Common myeloid progenitor, CD34-positive (primary cell): Measurements from ENCODE around the gene SNX11.
"Not testable (repeated sequence)": the region's sequence is repeated elsewhere in the genome, so short reads cannot be mapped to it uniquely, and the experiment has no call there.

Source experiments
- CTCF ChIA-PET: fragments of 350-600 bp; sonication (Branson Sonifier 250); formaldehyde crosslinking; loops from one replicate; lab custom pipeline; 2021; ENCODE audit warnings: antibody characterized with exemption; lab: Charles Lee
- POLR2A ChIA-PET: fragments of 350-600 bp; sonication (Branson Sonifier 250); formaldehyde crosslinking; loops from one replicate; lab custom pipeline; 2021; ENCODE audit warnings: antibody characterized with exemption; lab: Charles Lee
- DNase-seq, 3 donors: peaks; one replicate each; pipeline versions ENCODE4 v3.0.0 to v3.0.0-alpha.2; 2013
- H3K27ac ChIP-seq, 2 experiments: 1 replicate in 1 of 2; 2 replicates in 1 of 2; pipeline ENCODE4 v1.7.0; 2013; ENCODE audit warnings: inconsistent platforms in 2 of 2, low read length in 2 of 2, mild to moderate bottlenecking in 2 of 2, low read depth in 1 of 2, moderate library complexity in 1 of 2; ENCODE audit not compliant: severe bottlenecking in 2 of 2, insufficient read depth in 1 of 2, poor library complexity in 1 of 2
- H3K27me3 ChIP-seq, 5 experiments: replicated peaks in 2 of 5; 1 replicate in 3 of 5; 2 replicates in 2 of 5; pipeline versions ENCODE4 v1.6.1 to v1.7.0; 2013; ENCODE audit warnings: low read length in 4 of 5, mild to moderate bottlenecking in 2 of 5, moderate library complexity in 2 of 5, inconsistent platforms in 1 of 5; ENCODE audit not compliant: insufficient read depth in 5 of 5, control insufficient read depth in 4 of 5
- H3K36me3 ChIP-seq, 4 experiments: 1 replicate in 2 of 4; 2 replicates in 2 of 4; pipeline versions ENCODE4 v1.6.1 to v1.7.0; 2013; ENCODE audit warnings: low read length in 3 of 4, control low read depth in 1 of 4, mild to moderate bottlenecking in 1 of 4; ENCODE audit not compliant: control insufficient read depth in 4 of 4, insufficient read depth in 4 of 4
- H3K4me1 ChIP-seq, 4 experiments: 1 replicate in 3 of 4; 2 replicates in 1 of 4; pipeline versions ENCODE4 v1.6.1 to v1.7.1; 2013; ENCODE audit warnings: low read length in 3 of 4, mild to moderate bottlenecking in 3 of 4, control low read depth in 1 of 4, inconsistent platforms in 1 of 4, moderate library complexity in 1 of 4; ENCODE audit not compliant: control insufficient read depth in 4 of 4, insufficient read depth in 4 of 4; ENCODE audit errors: control extremely low read depth in 1 of 4
- H3K4me3 ChIP-seq, 7 experiments: 1 replicate in 4 of 7; 2 replicates in 3 of 7; pipeline versions ENCODE4 v1.5.1 to v1.7.0; 2013; ENCODE audit warnings: mild to moderate bottlenecking in 7 of 7, low read length in 6 of 7, moderate library complexity in 6 of 7, inconsistent platforms in 2 of 7, low read depth in 2 of 7, control low read depth in 1 of 7; ENCODE audit not compliant: insufficient read depth in 4 of 7, control insufficient read depth in 1 of 7; ENCODE audit errors: extremely low read depth in 1 of 7
- H3K9me3 ChIP-seq, 5 experiments: 1 replicate in 4 of 5; 2 replicates in 1 of 5; pipeline versions ENCODE4 v1.6.1 to v1.7.1; 2013; ENCODE audit warnings: low read length in 4 of 5, mild to moderate bottlenecking in 2 of 5, inconsistent platforms in 1 of 5, low read depth in 1 of 5, moderate library complexity in 1 of 5; ENCODE audit not compliant: control insufficient read depth in 4 of 5, insufficient read depth in 2 of 5; ENCODE audit errors: control extremely low read depth in 1 of 5
- WGBS: methylation state at CpG from one replicate; pipeline ENCODE4 v1.1.5; 2013; ENCODE audit not compliant: insufficient coverage; 5-methylcytosine and 5-hydroxymethylcytosine counted together

Gene SNX11

GRCh38 chr17:48066192-48066591, 41.4 kb upstream of the SNX11 start:
- DNase-seq: no peak
- WGBS: 100% methylated on average over 1 of the region's 1 CpG
- ChIA-PET CTCF (interaction anchor here (1.1 to 7.2 kb wide), 5 partner anchors 10 to 40 kb away, joined by 3 to 41 read pairs (median 6); partner anchors contain the start of gene COPZ2), POLR2A (no interaction called here)
- H3K9me3 ChIP-seq: no peaks in the 10 kb centered on the region
- no peak overlapping the region for H3K27ac ChIP-seq
- H3K36me3 ChIP-seq: peaks cover 16 to 68% (median 53%) of the 10 kb centered on the region in 4 experiments
- H3K4me1 ChIP-seq: no peaks in the 10 kb centered on the region
- H3K4me3 ChIP-seq: no peak overlapping the region
- H3K27me3 ChIP-seq: no peaks in the 10 kb centered on the region

- 100% methylated on average over 1 of the region's 1 CpG for WGBS
- peaks cover 16 to 66% (median 53%) of the 10 kb centered on the region in 4 experiments for H3K36me3 ChIP-seq
- CTCF ChIA-PET: interaction anchor here (1.2 to 7.2 kb wide), 5 partner anchors 13 to 40 kb away, joined by 3 to 41 read pairs (median 14); partner anchors contain the start of genes COPZ2 and NFE2L1
- DNase-seq: no peak
- no peaks in the 10 kb centered on the region for H3K4me1 ChIP-seq
- no peaks in the 10 kb centered on the region for H3K9me3 ChIP-seq
- no peaks in the 10 kb centered on the region for H3K27me3 ChIP-seq
- no peak overlapping the region for H3K4me3 ChIP-seq
- POLR2A ChIA-PET: no interaction called here
- H3K27ac ChIP-seq: no peak overlapping the region
These were observed 40.9 kb upstream of the SNX11 start for GRCh38 chr17:48066656-48067055.

- H3K36me3 ChIP-seq: peaks cover 11 to 60% (median 50%) of the 10 kb centered on the region in 4 experiments
- WGBS: no CpG with 5 or more reads among the region's 3 CpGs
- POLR2A ChIA-PET: interaction anchor here (1.1 kb wide), 1 partner anchor 32 kb away, joined by 8 read pairs; no protein-coding TSS in a partner anchor
- H3K27ac ChIP-seq: no peak overlapping the region
- H3K4me3 ChIP-seq: no peak overlapping the region
- no peak for DNase-seq
- CTCF ChIA-PET: interaction anchor here (0.6 to 7.2 kb wide), 8 partner anchors 7 to 46 kb away, joined by 3 to 41 read pairs (median 6); partner anchors contain the start of genes COPZ2 and NFE2L1
- no peaks in the 10 kb centered on the region for H3K27me3 ChIP-seq
- H3K4me1 ChIP-seq: no peaks in the 10 kb centered on the region
- no peaks in the 10 kb centered on the region for H3K9me3 ChIP-seq
These were observed 40.3 kb upstream of the SNX11 start for GRCh38 chr17:48067245-48067644.

DNA sequence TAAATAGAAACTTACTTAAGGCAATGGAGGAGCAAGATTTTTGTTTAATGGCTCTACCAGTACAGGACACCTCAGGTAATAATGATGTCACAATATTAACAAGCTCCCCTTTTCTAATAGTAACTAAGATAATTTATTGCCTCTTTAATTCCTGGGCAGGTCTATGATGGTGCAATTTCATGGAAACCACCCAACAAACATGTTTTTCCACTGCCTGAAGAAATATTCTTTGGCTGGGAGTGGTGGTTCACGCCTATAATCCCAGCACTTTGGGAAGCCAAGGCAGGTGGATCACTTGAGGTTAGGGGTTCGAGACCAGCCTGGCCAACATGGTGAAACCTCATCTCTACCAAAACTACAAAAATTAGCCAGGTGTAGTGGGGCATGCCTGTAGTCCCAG, 39.8 kb upstream of the SNX11 start:
- not testable (repeated sequence) for H3K27me3 ChIP-seq, DNase-seq, H3K27ac ChIP-seq, H3K4me3 ChIP-seq, H3K4me1 ChIP-seq, H3K9me3 ChIP-seq
- H3K36me3 ChIP-seq: peaks cover 10 to 55% (median 46%) of the 10 kb centered on the region in 4 experiments
- no CpG with 5 or more reads among the region's 2 CpGs for WGBS
- ChIA-PET CTCF (interaction anchor here (1.1 to 7.2 kb wide), 7 partner anchors 9 to 45 kb away, joined by 3 to 41 read pairs (median 9); partner anchors contain the start of gene NFE2L1), POLR2A (interaction anchor here (1.1 kb wide), 1 partner anchor 32 kb away, joined by 8 read pairs; no protein-coding TSS in a partner anchor)

DNA sequence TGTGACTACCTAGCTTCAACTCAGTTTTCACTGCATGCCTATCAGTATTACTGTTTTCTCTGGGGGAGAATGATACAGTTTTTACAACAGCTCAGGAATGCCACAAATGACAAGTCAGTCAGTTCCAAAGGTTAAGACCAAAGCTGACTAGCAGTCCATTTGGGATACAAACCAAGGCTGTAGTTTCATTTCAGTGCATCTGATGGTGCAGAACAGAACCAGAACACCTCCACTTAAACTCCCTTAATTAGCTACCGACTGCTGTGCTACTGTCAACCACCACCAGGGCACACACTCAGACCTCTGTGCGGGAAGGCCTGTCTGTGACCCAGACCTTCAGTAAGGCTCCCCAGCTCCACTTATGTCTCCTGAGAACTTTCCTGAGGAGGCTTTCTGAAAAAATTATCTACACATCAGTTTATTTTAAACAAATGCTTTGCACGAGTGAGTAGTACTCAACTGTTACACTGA, 39.0 kb upstream of the SNX11 start:
- H3K36me3 ChIP-seq: peaks cover 10 to 52% (median 45%) of the 10 kb centered on the region in 4 experiments
- DNase-seq: peak; percentile 23 to 36 (median 33)
- no peaks in the 10 kb centered on the region for H3K4me1 ChIP-seq
- 100% methylated on average over 3 of the region's 3 CpGs for WGBS
- ChIA-PET POLR2A (interaction anchor here (1.1 kb wide), 1 partner anchor 31 kb away, joined by 8 read pairs; no protein-coding TSS in a partner anchor), CTCF (interaction anchor here (0.6 to 7.2 kb wide), 8 partner anchors 10 to 108 kb away, joined by 3 to 41 read pairs (median 8); partner anchors contain the start of gene NFE2L1)
- H3K9me3 ChIP-seq: no peaks in the 10 kb centered on the region
- no peaks in the 10 kb centered on the region for H3K27me3 ChIP-seq
- H3K27ac ChIP-seq: no peak overlapping the region
- no peak overlapping the region for H3K4me3 ChIP-seq

- POLR2A ChIA-PET: no interaction called here
- Histone ChIP-seq H3K36me3 (peaks cover 10 to 47% (median 35%) of the 10 kb centered on the region in 4 experiments), H3K4me1 (no peaks in the 10 kb centered on the region), H3K27ac (no peak overlapping the region), H3K27me3 (no peaks in the 10 kb centered on the region), H3K4me3 (no peak overlapping the region), H3K9me3 (no peaks in the 10 kb centered on the region)
- no CpG with 5 or more reads among the region's 2 CpGs for WGBS
- no peak for DNase-seq
- CTCF ChIA-PET: interaction anchor here (1.0 to 7.2 kb wide), 4 partner anchors 9 to 44 kb away, joined by 3 to 41 read pairs (median 20); no protein-coding TSS in a partner anchor
These were observed 37.4 kb upstream of the SNX11 start for GRCh38 chr17:48070195-48070594.

DNA sequence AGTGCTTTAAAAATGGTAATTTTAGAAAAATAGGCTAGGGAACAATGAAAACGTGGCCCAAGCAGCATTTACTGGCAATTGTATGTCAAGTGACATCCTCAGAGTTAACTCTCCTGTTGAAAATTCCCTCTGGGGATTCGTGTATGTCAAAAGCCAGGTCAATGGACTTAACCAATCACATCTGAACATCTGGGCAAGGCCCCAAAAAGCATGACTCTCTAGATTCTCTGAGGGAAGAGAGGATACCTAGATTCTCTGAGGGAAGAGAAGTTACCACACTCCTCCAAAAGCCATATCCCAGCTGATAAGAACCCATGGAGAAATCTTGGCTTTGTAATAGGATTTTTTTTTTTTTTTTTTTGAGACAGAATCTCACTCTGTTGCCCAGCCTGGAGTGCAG, 35.9 kb upstream of the SNX11 start:
- no peak overlapping the region for H3K27ac ChIP-seq
- H3K4me1 ChIP-seq: no peaks in the 10 kb centered on the region
- peaks cover 17 to 50% (median 36%) of the 10 kb centered on the region in 4 experiments for H3K36me3 ChIP-seq
- POLR2A ChIA-PET: interaction anchor here (0.6 kb wide), 1 partner anchor 10 kb away, joined by 4 read pairs; no protein-coding TSS in a partner anchor
- DNase-seq: no peak
- no peaks in the 10 kb centered on the region for H3K9me3 ChIP-seq
- H3K27me3 ChIP-seq: no peaks in the 10 kb centered on the region
- CTCF ChIA-PET: interaction anchor here (0.7 to 11.1 kb wide), 5 partner anchors 14 to 43 kb away, joined by 3 to 188 read pairs (median 4); no protein-coding TSS in a partner anchor
- H3K4me3 ChIP-seq: no peak overlapping the region
- WGBS: 100% methylated on average over 2 of the region's 2 CpGs
